Measurements from ENCODE around the gene KCNT1.

Gene KCNT1

DNA sequence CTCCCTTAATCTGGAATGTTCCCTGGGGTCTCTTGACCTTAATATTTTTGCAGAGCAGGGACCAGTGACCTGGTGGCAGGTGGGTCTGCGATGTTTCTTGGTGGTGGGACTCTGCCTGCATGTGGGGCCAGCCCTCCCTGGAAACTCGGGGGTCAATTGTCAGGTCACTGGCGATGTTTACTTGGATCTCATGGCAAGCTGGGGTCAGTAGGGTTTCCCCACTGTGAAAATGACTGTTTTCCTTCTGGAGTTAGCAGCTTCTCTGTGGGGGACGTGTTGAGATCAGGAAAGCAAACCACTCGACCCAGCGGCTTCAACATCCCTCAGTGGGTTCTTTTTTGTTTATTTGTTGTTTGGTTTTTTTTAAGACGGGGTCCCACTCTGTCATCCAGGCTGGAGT, 73.9 kb downstream of the KCNT1 start:
- no peak overlapping the region for H3K27ac ChIP-seq
- DNase-seq (ENCODE audit: low read depth, low spot score), result no peak

GRCh38 chr9:135776893-135777622, 75.1 kb downstream of the KCNT1 start:
- H3K27ac ChIP-seq, result no peak overlapping the region
- DNase-seq (ENCODE audit: low read depth, low spot score), result no peak

- no peak overlapping the region for H3K27ac ChIP-seq
- no peak for DNase-seq (ENCODE audit: low read depth, low spot score)
Measured at GRCh38 chr9:135777623-135778177, 75.7 kb downstream of the KCNT1 start.

GRCh38 chr9:135778421-135778820, 76.4 kb downstream of the KCNT1 start:
- DNase-seq (ENCODE audit: low read depth, low spot score), result no peak
- H3K27ac ChIP-seq, result no peak overlapping the region

- no peak for DNase-seq (ENCODE audit: low read depth, low spot score)
- H3K27ac ChIP-seq, result no peak overlapping the region
Measured at GRCh38 chr9:135779571-135779970, 77.6 kb downstream of the KCNT1 start.

DNA sequence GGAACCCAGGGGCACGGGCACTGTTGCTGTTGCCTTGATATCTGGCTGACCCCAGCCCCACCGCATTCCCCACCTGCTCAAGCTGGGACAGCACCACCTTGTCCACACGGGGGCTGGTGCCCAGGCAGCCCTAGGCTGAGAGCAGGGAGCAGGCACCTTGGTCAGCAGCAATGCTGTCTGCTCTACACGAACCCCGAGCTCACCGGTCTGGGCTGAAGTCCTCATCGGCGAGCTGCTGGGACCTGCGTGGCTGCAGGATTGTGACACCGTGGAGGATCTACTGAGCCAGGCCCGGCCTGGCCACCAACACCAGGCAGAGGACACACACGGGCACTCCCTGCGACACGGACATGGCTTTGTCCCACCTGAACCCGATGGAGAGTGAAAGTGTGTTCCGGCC, 78.1 kb downstream of the KCNT1 start:
- DNase-seq (ENCODE audit: low read depth, low spot score), result no peak
- no peak overlapping the region for H3K27ac ChIP-seq

DNA sequence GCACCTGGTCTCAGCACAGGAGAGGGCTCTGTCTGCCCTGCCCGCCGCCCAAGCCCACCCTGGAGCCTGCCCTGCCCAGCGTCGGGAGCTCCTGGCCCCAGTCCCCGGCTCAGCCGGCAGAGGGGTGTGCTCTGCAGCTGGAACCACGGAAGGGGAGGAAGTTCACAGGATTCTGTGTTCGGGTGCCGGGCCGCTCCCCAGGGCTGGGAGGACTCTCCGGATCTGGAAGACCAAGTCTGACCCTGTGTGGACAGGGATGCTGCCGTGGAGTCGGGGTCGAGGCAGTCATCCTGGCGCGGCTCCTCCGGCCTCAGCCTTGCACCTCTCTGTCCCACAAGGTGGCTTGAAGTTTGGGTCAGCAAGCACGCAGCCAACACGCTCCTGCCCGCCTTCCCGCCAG, 78.6 kb downstream of the KCNT1 start:
- no peak overlapping the region for H3K27ac ChIP-seq
- DNase-seq (ENCODE audit: low read depth, low spot score), result no peak

DNA sequence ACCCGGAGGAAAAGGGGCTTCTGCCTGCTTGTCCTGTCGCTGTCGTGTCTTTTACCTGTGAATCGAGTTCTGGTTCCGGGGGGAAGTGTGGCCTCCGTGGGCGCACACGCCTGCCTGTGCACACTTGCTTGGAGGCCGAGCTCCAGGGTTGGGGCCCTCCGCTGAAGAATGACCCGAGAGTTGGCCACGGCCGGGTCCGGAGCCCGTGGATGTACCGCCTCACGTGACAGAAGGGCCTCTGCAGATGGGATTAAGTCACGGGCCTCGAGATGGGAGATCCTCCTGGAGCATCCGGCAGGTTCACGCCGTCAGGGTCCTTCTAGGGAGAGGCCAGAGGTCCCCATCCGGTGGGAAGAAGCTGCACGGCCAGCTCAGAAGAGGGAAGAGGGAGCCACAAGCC, 81.0 kb downstream of the KCNT1 start:
- H3K27ac ChIP-seq, result no peak overlapping the region
- DNase-seq (ENCODE audit: low read depth, low spot score), result no peak

GRCh38 chr9:135783540-135784245, 81.7 kb downstream of the KCNT1 start:
- no peak overlapping the region for H3K27ac ChIP-seq
- DNase-seq (ENCODE audit: low read depth, low spot score), result no peak

DNA sequence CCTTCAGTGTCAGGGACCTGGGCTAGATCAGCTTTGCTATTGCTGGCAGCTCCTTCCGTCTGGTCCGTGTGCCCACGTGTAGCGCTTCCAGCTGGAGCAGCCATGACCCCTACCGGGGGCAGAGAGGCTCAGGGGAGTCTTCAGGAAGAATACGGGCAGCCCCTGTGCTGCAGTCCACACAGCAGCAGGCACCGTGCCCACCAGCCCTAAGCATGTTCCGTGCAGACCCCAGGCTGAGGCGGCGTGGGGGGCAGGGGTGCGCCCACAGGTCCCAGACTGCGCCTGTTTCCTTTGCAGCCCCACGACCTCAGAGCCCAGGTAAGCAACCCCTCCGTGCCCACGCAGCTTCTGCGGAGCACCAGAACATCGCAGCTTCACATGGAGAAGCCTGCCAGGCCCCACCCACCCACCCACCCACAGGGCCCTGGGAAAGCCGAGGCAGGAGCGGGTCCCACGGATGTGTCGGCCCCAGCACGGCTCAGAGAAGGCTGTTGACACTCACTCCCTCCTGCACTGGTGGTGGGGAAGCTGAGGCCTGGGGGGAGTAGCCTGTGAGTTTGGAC, 83.1 kb downstream of the KCNT1 start:
- H3K27ac ChIP-seq, result no peak overlapping the region
- DNase-seq (ENCODE audit: low read depth, low spot score), result no peak

DNA sequence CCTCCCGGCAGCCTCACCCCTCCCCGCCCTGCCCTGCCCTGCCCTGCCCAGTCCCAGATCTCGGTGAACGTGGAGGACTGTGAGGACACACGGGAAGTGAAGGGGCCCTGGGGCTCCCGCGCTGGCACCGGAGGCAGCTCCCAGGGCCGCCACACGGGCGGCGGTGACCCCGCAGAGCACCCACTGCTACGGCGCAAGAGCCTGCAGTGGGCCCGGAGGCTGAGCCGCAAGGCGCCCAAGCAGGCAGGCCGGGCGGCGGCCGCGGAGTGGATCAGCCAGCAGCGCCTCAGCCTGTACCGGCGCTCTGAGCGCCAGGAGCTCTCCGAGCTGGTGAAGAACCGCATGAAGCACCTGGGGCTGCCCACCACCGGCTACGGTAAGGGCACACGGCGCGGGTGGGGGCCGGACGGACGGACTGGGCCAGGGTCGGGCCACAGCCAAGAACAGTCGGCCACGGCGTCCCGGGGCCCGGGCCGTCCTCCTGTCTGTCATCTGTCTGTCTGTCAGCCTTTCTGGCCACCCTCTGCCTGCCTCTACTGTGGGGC, 84.2 kb downstream of the KCNT1 start:
- no peak overlapping the region for H3K27ac ChIP-seq
- no peak for DNase-seq (ENCODE audit: low read depth, low spot score)

GRCh38 chr9:135787317-135787716, 85.3 kb downstream of the KCNT1 start:
- H3K27ac ChIP-seq, result no peak overlapping the region
- no peak for DNase-seq (ENCODE audit: low read depth, low spot score)

DNA sequence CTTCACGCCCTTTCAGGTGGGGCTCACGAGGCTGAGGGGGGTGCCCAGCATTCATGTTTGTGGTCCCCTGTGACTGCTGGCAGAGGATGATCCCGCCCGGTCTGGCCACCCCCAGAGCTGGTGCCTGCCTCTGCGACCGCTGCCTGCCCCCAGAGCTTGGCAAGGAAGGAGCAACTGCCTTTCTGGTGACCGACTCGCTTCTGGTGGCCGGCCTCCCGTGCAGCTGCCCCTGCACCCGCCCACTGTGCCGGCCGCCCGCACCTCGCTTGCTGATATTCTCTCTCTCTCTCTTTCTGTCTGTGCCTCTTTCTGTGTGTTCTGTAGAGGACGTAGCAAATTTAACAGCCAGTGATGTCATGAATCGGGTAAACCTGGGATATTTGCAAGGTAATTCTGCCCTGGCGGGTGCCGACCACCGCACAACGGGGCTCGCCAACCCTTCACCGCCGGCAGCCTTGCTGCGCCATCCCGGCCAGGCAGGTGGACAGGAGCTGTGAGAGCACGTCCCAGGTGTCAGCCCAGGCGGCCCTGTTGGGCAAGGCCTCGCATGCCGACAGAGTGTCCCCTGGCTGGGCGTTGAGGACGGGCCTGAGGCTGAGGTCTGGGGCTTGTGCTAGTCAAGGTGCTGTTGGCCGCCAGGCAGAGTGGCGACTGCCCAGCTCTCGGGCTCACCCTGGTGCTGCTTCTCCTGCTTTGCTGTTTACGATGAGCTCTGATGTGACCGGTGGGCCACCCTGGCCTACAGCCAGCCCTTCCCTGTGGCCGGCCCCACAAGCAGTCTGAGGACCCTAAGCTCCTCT, 86.0 kb downstream of the KCNT1 start:
- DNase-seq (ENCODE audit: low read depth, low spot score), result no peak
- H3K27ac ChIP-seq, result no peak overlapping the region

GRCh38 chr9:135788576-135789300, 86.8 kb downstream of the KCNT1 start:
- H3K27ac ChIP-seq, result no peak overlapping the region
- DNase-seq (ENCODE audit: low read depth, low spot score), result no peak

GRCh38 chr9:135789838-135790291, 87.9 kb downstream of the KCNT1 start:
- DNase-seq (ENCODE audit: low read depth, low spot score), result no peak
- no peak overlapping the region for H3K27ac ChIP-seq

DNA sequence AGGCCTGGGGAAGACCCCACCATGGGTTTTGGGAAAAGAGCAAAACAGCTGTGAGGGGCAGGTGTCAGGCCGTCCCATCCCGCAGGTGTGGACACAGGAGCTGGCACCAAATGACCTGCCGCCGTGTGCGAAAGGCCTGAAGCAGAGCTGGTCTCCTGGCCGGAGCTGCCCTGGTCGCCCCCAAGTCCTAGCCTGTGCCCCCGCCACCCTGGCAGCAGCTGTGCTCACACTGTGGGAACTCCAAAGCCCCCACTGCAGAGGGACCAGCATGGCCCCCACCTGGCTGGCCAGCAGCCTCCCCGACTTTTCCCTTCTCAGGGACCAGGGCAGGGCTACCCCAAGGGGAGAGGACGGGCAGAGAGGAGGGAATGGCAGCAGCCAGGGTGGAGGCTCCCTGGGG, 88.4 kb downstream of the KCNT1 start:
- no peak for DNase-seq (ENCODE audit: low read depth, low spot score)
- H3K27ac ChIP-seq, result no peak overlapping the region

DNA sequence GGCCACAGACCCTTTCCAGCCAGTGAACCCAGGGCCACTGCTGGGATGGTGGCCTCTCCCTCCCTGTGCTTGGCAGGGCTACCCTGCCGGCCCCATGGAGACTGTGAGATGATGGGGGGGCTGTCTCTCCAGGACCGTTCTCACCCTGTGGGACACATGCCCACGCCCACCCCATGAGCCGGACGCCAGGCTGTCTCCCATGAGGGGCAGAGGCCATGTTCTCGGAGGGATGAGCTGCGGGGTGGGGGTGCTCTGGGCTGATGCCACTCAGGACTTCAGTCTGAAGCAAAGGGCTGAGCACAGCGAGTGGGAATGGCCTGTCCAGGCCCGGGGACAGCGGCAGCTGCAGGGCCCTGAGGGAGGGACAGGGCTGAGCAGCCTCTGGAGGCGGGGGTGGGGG, 88.9 kb downstream of the KCNT1 start:
- no peak overlapping the region for H3K27ac ChIP-seq
- DNase-seq (ENCODE audit: low read depth, low spot score), result no peak

DNA sequence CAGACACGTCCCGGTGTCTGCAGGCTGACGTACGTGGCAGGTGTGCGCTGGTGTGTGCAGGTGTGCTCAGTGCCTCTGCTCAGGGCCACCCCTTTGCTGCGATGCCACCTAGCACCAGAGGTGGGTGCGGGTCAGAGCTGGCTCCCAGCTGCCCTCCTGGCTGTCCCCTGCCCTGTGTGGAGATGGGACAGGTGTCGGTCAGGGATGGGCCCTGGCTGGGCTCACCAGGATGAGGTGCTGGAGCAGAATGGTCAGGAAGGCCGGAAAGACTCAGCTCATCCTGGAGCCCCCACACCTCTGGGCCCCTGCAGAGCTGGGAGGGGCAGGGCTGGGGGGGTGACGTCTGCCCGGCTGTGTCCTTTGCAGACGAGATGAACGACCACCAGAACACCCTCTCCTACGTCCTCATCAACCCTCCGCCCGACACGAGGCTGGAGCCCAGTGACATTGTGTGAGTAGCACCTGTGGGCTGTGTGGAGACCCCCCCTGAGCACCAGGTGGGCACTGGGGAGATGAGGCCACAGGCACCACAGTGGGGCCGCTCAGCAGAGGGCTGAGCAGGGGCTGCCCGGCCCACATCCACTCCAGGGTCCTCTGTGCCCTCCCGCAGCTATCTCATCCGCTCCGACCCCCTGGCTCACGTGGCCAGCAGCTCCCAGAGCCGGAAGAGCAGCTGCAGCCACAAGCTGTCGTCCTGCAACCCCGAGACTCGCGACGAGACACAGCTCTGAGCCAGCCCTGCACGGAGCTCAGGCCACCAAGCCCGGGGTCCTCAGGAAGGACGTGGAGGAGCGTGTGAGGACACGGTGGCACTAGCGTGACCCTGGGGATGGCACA, 89.7 kb downstream of the KCNT1 start:
- H3K27ac ChIP-seq, result no peak overlapping the region
- DNase-seq (ENCODE audit: low read depth, low spot score), result no peak

Data from epithelial cell of prostate (primary cell).